ENCODE results near the gene BCAT1.

BCAT1 gene

DNA sequence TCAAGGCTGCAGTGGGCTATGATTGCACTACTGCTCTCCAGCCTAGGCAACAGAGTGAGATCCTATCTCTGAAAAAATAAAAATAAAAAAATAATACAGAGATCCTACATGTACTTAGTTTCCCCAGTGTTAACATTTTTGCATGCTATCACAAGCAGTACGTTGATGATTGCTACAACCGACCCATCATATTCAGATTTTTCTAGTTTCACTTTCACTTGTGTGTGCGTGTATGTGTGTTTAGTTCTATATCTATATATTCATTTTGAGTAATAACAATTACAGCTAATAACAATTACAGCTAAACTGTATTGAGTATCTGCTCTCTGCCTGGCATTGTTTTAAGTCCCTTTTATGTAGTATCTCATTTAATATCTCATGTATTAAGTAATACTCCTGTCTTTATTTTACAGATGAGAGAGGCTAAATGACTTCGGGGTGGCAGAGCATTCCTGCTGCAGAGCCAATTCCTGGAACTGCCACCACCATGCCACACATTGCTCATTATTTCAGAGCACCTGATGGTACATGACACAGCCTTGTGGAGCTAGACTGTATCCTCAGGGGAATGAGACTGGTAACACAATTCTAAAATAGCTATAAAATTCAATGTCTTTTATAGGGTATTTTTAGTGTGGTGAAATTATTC, 153.1 kb downstream of the BCAT1 start:
- no peaks in the 10 kb centered on the region for H3K36me3 ChIP-seq (ENCODE audit: insufficient read depth, low read length)
- no peak overlapping the region for H3K9ac ChIP-seq (ENCODE audit: low read length)
- H3K27me3 ChIP-seq (ENCODE audit: control insufficient read depth in 1 of 2, insufficient read depth in 2 of 2, low read length in 2 of 2), result no peaks in the 10 kb centered on the region
- H3K4me1 ChIP-seq (ENCODE audit: insufficient read depth, low read length), result no peaks in the 10 kb centered on the region
- H3K4me3 ChIP-seq (ENCODE audit: low read depth in 1 of 2, low read length in 2 of 2), result no peak overlapping the region
- H3K27ac ChIP-seq (ENCODE audit: low read depth, low read length), result no peak overlapping the region
- no peaks in the 10 kb centered on the region for H3K9me3 ChIP-seq (ENCODE audit: low read length)

DNA sequence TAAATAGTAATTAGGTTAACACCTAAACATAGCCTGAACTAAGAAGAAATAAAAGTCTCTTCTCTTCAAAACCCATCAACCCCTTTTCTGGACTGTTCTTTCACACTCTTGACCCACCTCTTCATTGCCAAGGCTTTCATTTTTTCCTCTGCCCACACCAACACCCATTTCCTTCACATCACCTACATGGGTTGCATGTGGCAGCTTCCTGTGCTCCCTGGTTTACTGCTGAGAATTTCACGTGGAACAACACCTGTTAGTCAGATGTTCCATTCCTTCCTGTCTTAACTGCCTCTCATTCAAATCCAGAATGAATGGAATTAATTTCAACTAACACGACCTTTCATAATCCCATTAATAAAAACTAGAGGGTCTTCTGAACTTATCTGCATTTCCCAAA, 157.3 kb downstream of the BCAT1 start:
- Histone ChIP-seq H3K9me3 (ENCODE audit: low read length) (no peaks in the 10 kb centered on the region), H3K4me1 (ENCODE audit: insufficient read depth, low read length) (no peaks in the 10 kb centered on the region), H3K27me3 (ENCODE audit: control insufficient read depth in 1 of 2, insufficient read depth in 2 of 2, low read length in 2 of 2) (no peaks in the 10 kb centered on the region), H3K4me3 (ENCODE audit: low read depth in 1 of 2, low read length in 2 of 2) (no peak overlapping the region), H3K36me3 (ENCODE audit: insufficient read depth, low read length) (no peaks in the 10 kb centered on the region), H3K27ac (ENCODE audit: low read depth, low read length) (no peak overlapping the region), H3K9ac (ENCODE audit: low read length) (no peak overlapping the region)

DNA sequence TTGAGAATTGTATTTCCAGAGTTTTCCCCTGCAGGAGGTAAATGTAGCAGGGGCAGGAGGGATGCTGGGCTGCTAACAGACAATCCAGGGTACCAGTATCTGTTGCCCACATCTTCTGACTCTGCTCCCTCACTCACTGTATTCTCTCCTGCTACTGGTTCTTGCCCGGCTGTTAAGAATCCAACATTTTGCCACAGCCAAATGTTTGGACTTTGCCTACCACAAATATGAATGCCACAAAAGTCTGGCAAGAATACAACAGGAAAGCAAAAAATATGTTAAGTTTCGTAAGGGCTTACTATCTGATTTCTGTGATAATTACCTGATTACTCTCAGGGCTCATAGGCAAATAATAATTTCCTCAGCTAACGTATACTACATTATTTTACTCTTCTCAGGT, 160.0 kb downstream of the BCAT1 start:
- Histone ChIP-seq H3K27me3 (ENCODE audit: control insufficient read depth in 1 of 2, insufficient read depth in 2 of 2, low read length in 2 of 2) (no peaks in the 10 kb centered on the region), H3K9me3 (ENCODE audit: low read length) (no peaks in the 10 kb centered on the region), H3K36me3 (ENCODE audit: insufficient read depth, low read length) (no peaks in the 10 kb centered on the region), H3K4me1 (ENCODE audit: insufficient read depth, low read length) (no peaks in the 10 kb centered on the region), H3K4me3 (ENCODE audit: low read depth in 1 of 2, low read length in 2 of 2) (no peak overlapping the region), H3K27ac (ENCODE audit: low read depth, low read length) (no peak overlapping the region), H3K9ac (ENCODE audit: low read length) (no peak overlapping the region)

DNA sequence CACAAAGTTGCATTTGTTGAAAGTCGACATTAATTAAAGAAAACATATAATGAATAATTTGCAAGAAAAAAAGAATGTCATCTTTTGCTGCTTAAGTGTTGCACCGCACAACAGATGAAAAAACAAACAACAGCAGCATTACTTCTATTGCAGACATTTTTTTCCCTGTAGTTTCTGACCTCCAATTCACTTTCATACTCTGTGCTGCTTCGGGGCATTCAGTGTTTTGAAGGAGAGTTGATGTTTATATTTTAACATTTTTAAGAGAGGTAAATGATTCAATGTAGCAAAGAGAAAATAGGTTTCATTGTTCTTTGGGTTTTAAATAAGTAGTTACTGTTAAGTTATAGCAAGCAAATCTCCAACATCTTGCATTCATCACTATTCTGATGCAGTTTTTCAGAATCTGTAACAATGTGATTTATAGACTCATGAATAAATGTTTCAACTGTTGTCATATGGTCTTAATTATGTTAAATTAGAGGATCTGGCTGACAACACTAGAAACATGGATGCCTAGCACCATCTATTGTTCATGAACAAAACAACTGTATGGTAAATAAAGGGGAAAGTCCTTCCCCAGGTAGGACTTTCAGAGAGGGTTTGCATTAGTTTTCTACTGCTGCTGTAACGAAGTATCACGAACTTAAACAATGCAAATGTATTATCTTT, 168.1 kb downstream of the BCAT1 start:
- no peak overlapping the region for H3K9ac ChIP-seq (ENCODE audit: low read length)
- no peaks in the 10 kb centered on the region for H3K9me3 ChIP-seq (ENCODE audit: low read length)
- no peaks in the 10 kb centered on the region for H3K36me3 ChIP-seq (ENCODE audit: insufficient read depth, low read length)
- H3K27me3 ChIP-seq (ENCODE audit: control insufficient read depth in 1 of 2, insufficient read depth in 2 of 2, low read length in 2 of 2), result no peaks in the 10 kb centered on the region
- no peak overlapping the region for H3K27ac ChIP-seq (ENCODE audit: low read depth, low read length)
- peaks cover 3% of the 10 kb centered on the region for H3K4me1 ChIP-seq (ENCODE audit: insufficient read depth, low read length)
- H3K4me3 ChIP-seq (ENCODE audit: low read depth in 1 of 2, low read length in 2 of 2), result no peak overlapping the region

GRCh38 chr12:24778486-24779304, 170.2 kb downstream of the BCAT1 start:
- H3K4me3 ChIP-seq (ENCODE audit: low read depth in 1 of 2, low read length in 2 of 2), result no peak overlapping the region
- H3K36me3 ChIP-seq (ENCODE audit: insufficient read depth, low read length), result no peaks in the 10 kb centered on the region
- no peak overlapping the region for H3K9ac ChIP-seq (ENCODE audit: low read length)
- H3K27ac ChIP-seq (ENCODE audit: low read depth, low read length), result no peak overlapping the region
- H3K9me3 ChIP-seq (ENCODE audit: low read length), result no peaks in the 10 kb centered on the region
- peaks cover 3% of the 10 kb centered on the region for H3K4me1 ChIP-seq (ENCODE audit: insufficient read depth, low read length)
- H3K27me3 ChIP-seq (ENCODE audit: control insufficient read depth in 1 of 2, insufficient read depth in 2 of 2, low read length in 2 of 2), result no peaks in the 10 kb centered on the region

GRCh38 chr12:24777359-24777758, 171.5 kb downstream of the BCAT1 start:
- no peaks in the 10 kb centered on the region for H3K27me3 ChIP-seq (ENCODE audit: control insufficient read depth in 1 of 2, insufficient read depth in 2 of 2, low read length in 2 of 2)
- peaks cover 3% of the 10 kb centered on the region for H3K4me1 ChIP-seq (ENCODE audit: insufficient read depth, low read length)
- no peaks in the 10 kb centered on the region for H3K9me3 ChIP-seq (ENCODE audit: low read length)
- H3K27ac ChIP-seq (ENCODE audit: low read depth, low read length), result no peak overlapping the region
- H3K36me3 ChIP-seq (ENCODE audit: insufficient read depth, low read length), result no peaks in the 10 kb centered on the region
- H3K9ac ChIP-seq (ENCODE audit: low read length), result no peak overlapping the region
- H3K4me3 ChIP-seq (ENCODE audit: low read depth in 1 of 2, low read length in 2 of 2), result no peak overlapping the region

DNA sequence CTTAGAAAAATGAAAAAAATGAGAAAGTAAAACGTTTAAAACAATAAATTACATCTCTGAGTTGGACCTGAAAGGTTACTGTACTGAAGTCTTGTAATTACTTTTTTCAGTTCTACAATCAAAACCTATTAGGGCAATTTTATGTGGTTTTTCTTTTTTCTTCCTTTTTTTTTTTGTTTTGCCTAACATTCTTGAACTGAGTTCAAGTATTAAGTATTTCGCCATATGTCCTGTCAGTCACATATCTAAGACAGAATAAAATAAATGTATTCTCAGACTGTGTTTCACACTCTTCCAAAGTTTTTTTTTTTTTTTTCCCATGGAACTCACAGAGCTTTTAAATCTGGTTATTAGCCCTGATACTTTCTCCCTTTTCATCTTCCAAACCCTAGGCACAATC, 172.0 kb downstream of the BCAT1 start:
- H3K4me3 ChIP-seq (ENCODE audit: low read depth in 1 of 2, low read length in 2 of 2), result no peak overlapping the region
- H3K9me3 ChIP-seq (ENCODE audit: low read length), result no peaks in the 10 kb centered on the region
- peaks cover 3% of the 10 kb centered on the region for H3K4me1 ChIP-seq (ENCODE audit: insufficient read depth, low read length)
- H3K36me3 ChIP-seq (ENCODE audit: insufficient read depth, low read length), result no peaks in the 10 kb centered on the region
- no peak overlapping the region for H3K9ac ChIP-seq (ENCODE audit: low read length)
- H3K27ac ChIP-seq (ENCODE audit: low read depth, low read length), result no peak overlapping the region
- no peaks in the 10 kb centered on the region for H3K27me3 ChIP-seq (ENCODE audit: control insufficient read depth in 1 of 2, insufficient read depth in 2 of 2, low read length in 2 of 2)

- no peaks in the 10 kb centered on the region for H3K36me3 ChIP-seq (ENCODE audit: insufficient read depth, low read length)
- H3K27ac ChIP-seq (ENCODE audit: low read depth, low read length), result no peak overlapping the region
- no peaks in the 10 kb centered on the region for H3K9me3 ChIP-seq (ENCODE audit: low read length)
- H3K4me1 ChIP-seq (ENCODE audit: insufficient read depth, low read length), result peaks cover 3% of the 10 kb centered on the region
- H3K4me3 ChIP-seq (ENCODE audit: low read depth in 1 of 2, low read length in 2 of 2), result no peak overlapping the region
- H3K27me3 ChIP-seq (ENCODE audit: control insufficient read depth in 1 of 2, insufficient read depth in 2 of 2, low read length in 2 of 2), result no peaks in the 10 kb centered on the region
- no peak overlapping the region for H3K9ac ChIP-seq (ENCODE audit: low read length)
These were observed 173.8 kb downstream of the BCAT1 start for GRCh38 chr12:24775073-24775472.

DNA sequence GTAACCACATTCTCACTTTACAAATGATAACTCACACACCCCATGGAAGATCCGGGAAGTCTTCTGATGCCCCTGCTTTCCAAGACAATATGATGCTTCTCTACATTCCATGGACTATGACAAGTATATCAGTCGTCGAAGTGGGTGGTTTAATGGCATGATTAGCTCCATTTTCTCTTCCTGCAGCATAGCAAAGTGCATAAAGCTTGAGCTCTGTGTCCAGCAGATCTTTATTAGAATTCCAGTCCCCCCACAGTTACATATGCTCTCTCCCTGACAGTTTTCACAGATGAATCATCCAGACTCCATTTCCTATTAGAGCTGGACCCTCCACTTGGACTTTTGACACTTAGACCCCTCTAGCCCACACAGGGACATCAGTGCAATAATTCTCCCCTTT, 174.9 kb downstream of the BCAT1 start:
- Histone ChIP-seq H3K36me3 (ENCODE audit: insufficient read depth, low read length) (no peaks in the 10 kb centered on the region), H3K4me3 (ENCODE audit: low read depth in 1 of 2, low read length in 2 of 2) (no peak overlapping the region), H3K27me3 (ENCODE audit: control insufficient read depth in 1 of 2, insufficient read depth in 2 of 2, low read length in 2 of 2) (no peaks in the 10 kb centered on the region), H3K4me1 (ENCODE audit: insufficient read depth, low read length) (peaks cover 3% of the 10 kb centered on the region), H3K9me3 (ENCODE audit: low read length) (no peaks in the 10 kb centered on the region), H3K27ac (ENCODE audit: low read depth, low read length) (no peak overlapping the region), H3K9ac (ENCODE audit: low read length) (no peak overlapping the region)

- no peak overlapping the region for H3K4me3 ChIP-seq (ENCODE audit: low read depth in 1 of 2, low read length in 2 of 2)
These were observed 176.1 kb downstream of the BCAT1 start for GRCh38 chr12:24772813-24773212.

GRCh38 chr12:24770821-24771220, 178.1 kb downstream of the BCAT1 start:
- H3K4me3 ChIP-seq (ENCODE audit: low read depth in 1 of 2, low read length in 2 of 2), result no peak overlapping the region
- no peak overlapping the region for H3K9ac ChIP-seq (ENCODE audit: low read length)
- H3K36me3 ChIP-seq (ENCODE audit: insufficient read depth, low read length), result no peaks in the 10 kb centered on the region
- no peak overlapping the region for H3K27ac ChIP-seq (ENCODE audit: low read depth, low read length)
- H3K27me3 ChIP-seq (ENCODE audit: control insufficient read depth in 1 of 2, insufficient read depth in 2 of 2, low read length in 2 of 2), result no peaks in the 10 kb centered on the region
- no peaks in the 10 kb centered on the region for H3K4me1 ChIP-seq (ENCODE audit: insufficient read depth, low read length)
- H3K9me3 ChIP-seq (ENCODE audit: low read length), result no peaks in the 10 kb centered on the region

More at GRCh38 chr12:24772813-24773212, 176.1 kb downstream of the BCAT1 start:
- H3K4me1 ChIP-seq (ENCODE audit: insufficient read depth, low read length), result no peaks in the 10 kb centered on the region
- no peaks in the 10 kb centered on the region for H3K36me3 ChIP-seq (ENCODE audit: insufficient read depth, low read length)
- H3K9ac ChIP-seq (ENCODE audit: low read length), result no peak overlapping the region
- H3K27ac ChIP-seq (ENCODE audit: low read depth, low read length), result no peak overlapping the region
- H3K9me3 ChIP-seq (ENCODE audit: low read length), result no peaks in the 10 kb centered on the region
- no peaks in the 10 kb centered on the region for H3K27me3 ChIP-seq (ENCODE audit: control insufficient read depth in 1 of 2, insufficient read depth in 2 of 2, low read length in 2 of 2)
